HEK293 (cell line): ENCODE measurements around the gene GLYATL1B.
"Not testable (repeated sequence)": the region's sequence is repeated elsewhere in the genome, so short reads cannot be mapped to it uniquely, and the experiment has no call there.

Experiments
- CTCF ChIA-PET: fragments of 350-600 bp; formaldehyde crosslinking; extraction: SDS; loops from one replicate; lab custom pipeline; 2021; ENCODE audit warnings: antibody characterized with exemption; lab: Yijun Ruan, JAX
- POLR2A ChIA-PET: fragments of 300-600 bp; formaldehyde crosslinking; extraction: SDS; loops from one replicate; lab custom pipeline; 2020; ENCODE audit warnings: antibody characterized with exemption, inconsistent platforms; lab: Yijun Ruan, JAX
- H3K27ac ChIP-seq: fragments of 200-500 bp; sonication (Bioruptor generic); 2 replicates; pipeline ENCODE4 v1.5.1; 2014; ENCODE audit warnings: low read depth, low read length, control low read depth, inconsistent platforms; ENCODE audit errors: extremely low read depth
- H3K36me3 ChIP-seq, 2 experiments: fragments of 200-500 bp in 1 of 2; sonication (Bioruptor generic) in 1 of 2; 1 replicate in 1 of 2; 2 replicates in 1 of 2; pipeline ENCODE4 v1.5.1; 2014 to 2017; ENCODE audit warnings: inconsistent platforms in 2 of 2, low read length in 2 of 2; ENCODE audit not compliant: control insufficient read depth in 2 of 2, insufficient read depth in 1 of 2
- H3K4me1 ChIP-seq: fragments of 200-500 bp; sonication (Bioruptor generic); 2 replicates; pipeline ENCODE4 v1.5.1; 2014; ENCODE audit warnings: mild to moderate bottlenecking, low read length, inconsistent platforms; ENCODE audit not compliant: control insufficient read depth, insufficient read depth
- H3K4me3 ChIP-seq: 2 replicates; pipeline ENCODE4 v1.5.1; 2011; ENCODE audit warnings: low read depth, mild to moderate bottlenecking, control low read depth, low read length, moderate library complexity
- H3K9me3 ChIP-seq: fragments of 200-500 bp; sonication (Bioruptor generic); 2 replicates; pipeline ENCODE4 v1.5.1; 2014; ENCODE audit warnings: low read depth, low read length, inconsistent platforms; ENCODE audit not compliant: control insufficient read depth, insufficient read depth
- GFI1B ChIP-seq: fragments of 450-650 bp; formaldehyde crosslinking; IDR thresholded peaks from 2 replicates; pipeline ENCODE4 v1.5.1; 2016; ENCODE audit warnings: missing biosample characterization, missing genetic modification characterization
- INSM2 ChIP-seq: fragments of 450-650 bp; formaldehyde crosslinking; IDR thresholded peaks from 2 replicates; pipeline ENCODE4 v1.5.1; 2016; ENCODE audit warnings: missing biosample characterization, missing genetic modification characterization
- KLF1 ChIP-seq: fragments of 450-650 bp; formaldehyde crosslinking; IDR thresholded peaks from 2 replicates; pipeline ENCODE4 v1.5.1; 2016; ENCODE audit warnings: missing biosample characterization, missing genetic modification characterization
- SETDB1 ChIP-seq: IDR thresholded peaks from one replicate; pipeline ENCODE4 v1.6.1; 2017; ENCODE audit warnings: mild to moderate bottlenecking, low read length, moderate library complexity, mixed read lengths; ENCODE audit not compliant: insufficient read length
- SP7 ChIP-seq: fragments of 450-650 bp; formaldehyde crosslinking; IDR thresholded peaks from 2 replicates; pipeline ENCODE4 v1.5.1; 2016; ENCODE audit warnings: missing biosample characterization, missing genetic modification characterization
- WT1 ChIP-seq: fragments of 450-650 bp; formaldehyde crosslinking; IDR thresholded peaks from 2 replicates; pipeline ENCODE4 v1.5.1; 2016; ENCODE audit warnings: missing biosample characterization, missing genetic modification characterization
- ZBTB17 ChIP-seq: fragments of 450-650 bp; formaldehyde crosslinking; IDR thresholded peaks from 2 replicates; pipeline ENCODE4 v1.5.1; 2016; ENCODE audit warnings: missing biosample characterization, missing genetic modification characterization
- ZBTB48 ChIP-seq: fragments of 450-650 bp; formaldehyde crosslinking; IDR thresholded peaks from 2 replicates; pipeline ENCODE4 v1.5.1; 2016; ENCODE audit warnings: missing biosample characterization, missing genetic modification characterization
- ZNF133 ChIP-seq: fragments of 450-650 bp; formaldehyde crosslinking; IDR thresholded peaks from 2 replicates; pipeline ENCODE4 v1.5.1; 2016; ENCODE audit warnings: missing biosample characterization, missing genetic modification characterization
- ZNF146 ChIP-seq: fragments of 450-650 bp; formaldehyde crosslinking; IDR thresholded peaks from 2 replicates; pipeline ENCODE4 v1.5.1; 2016; ENCODE audit warnings: missing biosample characterization, missing genetic modification characterization
- ZNF302 ChIP-seq: fragments of 450-650 bp; formaldehyde crosslinking; IDR thresholded peaks from 2 replicates; pipeline ENCODE4 v1.5.1; 2016; ENCODE audit warnings: missing biosample characterization, missing genetic modification characterization, low read depth
- ZNF394 ChIP-seq: fragments of 450-650 bp; formaldehyde crosslinking; IDR thresholded peaks from 2 replicates; pipeline ENCODE4 v1.5.1; 2016; ENCODE audit warnings: missing biosample characterization, missing genetic modification characterization, mild to moderate bottlenecking, moderate library complexity, borderline replicate concordance
- ZNF416 ChIP-seq: fragments of 450-650 bp; formaldehyde crosslinking; IDR thresholded peaks from 2 replicates; pipeline ENCODE4 v1.5.1; 2016; ENCODE audit warnings: missing biosample characterization, missing genetic modification characterization
- ZNF423 ChIP-seq: fragments of 450-650 bp; formaldehyde crosslinking; IDR thresholded peaks from 2 replicates; pipeline ENCODE4 v1.5.1; 2016; ENCODE audit warnings: missing biosample characterization, missing genetic modification characterization
- ZNF426 ChIP-seq: fragments of 450-650 bp; formaldehyde crosslinking; IDR thresholded peaks from 2 replicates; pipeline ENCODE4 v1.5.1; 2017; ENCODE audit warnings: missing biosample characterization, missing genetic modification characterization, mild to moderate bottlenecking, inconsistent platforms, moderate library complexity
- ZNF449 ChIP-seq: fragments of 450-650 bp; formaldehyde crosslinking; IDR thresholded peaks from 2 replicates; pipeline ENCODE4 v1.5.1; 2017; ENCODE audit warnings: missing biosample characterization, mild to moderate bottlenecking, missing genetic modification characterization, moderate library complexity
- ZNF473 ChIP-seq: fragments of 450-650 bp; formaldehyde crosslinking; IDR thresholded peaks from 2 replicates; pipeline ENCODE4 v1.5.1; 2017; ENCODE audit warnings: missing biosample characterization, missing genetic modification characterization
- ZNF558 ChIP-seq: fragments of 450-650 bp; formaldehyde crosslinking; IDR thresholded peaks from 2 replicates; pipeline ENCODE4 v1.5.1; 2016; ENCODE audit warnings: missing biosample characterization, missing genetic modification characterization
- ZNF571 ChIP-seq: fragments of 450-650 bp; formaldehyde crosslinking; IDR thresholded peaks from 2 replicates; pipeline ENCODE4 v1.5.0; 2017; ENCODE audit warnings: missing biosample characterization, missing genetic modification characterization
- ZNF626 ChIP-seq: fragments of 450-650 bp; sonication (Bioruptor Pico); formaldehyde crosslinking; IDR thresholded peaks from 2 replicates; pipeline ENCODE4 v1.5.1; 2018; ENCODE audit warnings: missing biosample characterization, missing genetic modification characterization, inconsistent platforms
- ZNF670 ChIP-seq: fragments of 450-650 bp; formaldehyde crosslinking; IDR thresholded peaks from 2 replicates; pipeline ENCODE4 v1.5.1; 2016; ENCODE audit warnings: missing biosample characterization, missing genetic modification characterization, low read depth
- ZNF677 ChIP-seq: fragments of 450-650 bp; IDR thresholded peaks from 2 replicates; pipeline ENCODE4 v1.5.0; 2018; ENCODE audit warnings: missing biosample characterization, mild to moderate bottlenecking, missing genetic modification characterization, moderate library complexity
- TF ChIP-seq, protein P1 (sequence below): fragments of 450-650 bp; formaldehyde crosslinking; IDR thresholded peaks from 2 replicates; pipeline ENCODE4 v1.5.1; 2016; ENCODE audit warnings: missing biosample characterization, missing genetic modification characterization
- TF ChIP-seq, protein P2 (sequence below): fragments of 450-650 bp; IDR thresholded peaks from 2 replicates; pipeline ENCODE4 v1.5.1; 2018; ENCODE audit warnings: missing biosample characterization, mild to moderate bottlenecking, missing genetic modification characterization

Gene GLYATL1B

DNA sequence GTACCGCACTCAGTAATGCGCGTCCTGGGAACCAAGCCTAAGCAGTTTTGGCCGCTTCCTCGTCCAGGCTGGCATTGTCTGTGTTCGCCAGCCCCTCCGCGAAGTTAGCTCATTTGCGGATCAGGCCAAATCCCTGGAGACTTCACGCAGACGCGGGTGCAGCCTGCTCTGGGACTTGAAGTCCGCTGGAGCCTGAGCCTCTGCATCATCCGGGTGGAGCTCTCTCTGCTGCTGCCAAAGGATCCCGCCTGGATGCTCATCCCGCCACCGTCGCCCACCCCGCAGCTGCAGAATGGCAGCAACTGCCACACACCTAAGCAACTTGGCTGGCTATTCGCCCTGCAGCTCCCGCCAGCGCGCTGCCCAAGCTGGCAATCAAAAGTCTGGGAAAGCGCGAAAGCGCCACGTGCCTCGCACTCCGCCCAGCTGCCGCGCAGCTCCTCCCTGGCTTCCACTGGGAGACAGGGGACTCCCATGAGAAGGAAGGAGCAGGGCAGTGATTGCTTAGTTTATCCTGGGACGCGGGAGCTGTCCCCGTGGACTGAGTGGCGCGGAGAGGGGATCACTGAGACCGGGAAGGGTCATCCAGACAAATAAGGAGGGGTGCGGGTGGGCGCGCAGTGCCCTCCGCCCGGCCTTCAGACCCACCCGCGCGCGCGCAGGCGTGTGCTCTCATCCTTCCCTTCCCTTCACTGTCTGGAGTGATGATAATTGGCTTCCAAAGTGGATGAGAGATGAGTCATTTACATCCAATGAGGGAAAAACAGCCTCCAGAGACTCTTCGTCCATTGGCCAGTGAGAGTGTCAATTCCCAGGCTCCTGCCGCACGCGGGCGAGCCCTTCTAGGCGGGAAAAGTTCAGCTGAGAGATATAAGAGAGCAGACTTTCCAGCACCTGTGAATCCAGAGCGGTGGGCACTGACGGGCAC is 23.2 kb upstream of the GLYATL1B start:
- ChIA-PET CTCF (interaction anchor here (0.6 kb wide), 2 partner anchors 74 to 162 kb away, joined by 3 to 4 read pairs; no protein-coding TSS in a partner anchor), POLR2A (no interaction called here)
- Histone ChIP-seq H3K4me1 (no peaks in the 10 kb centered on the region), H3K9me3 (no peaks in the 10 kb centered on the region), H3K36me3 (no peaks in the 10 kb centered on the region), H3K4me3 (no peak overlapping the region), H3K27ac (no peak overlapping the region)
- no peak for TF ChIP-seq WT1 (tag by site-specific recombination)
- TF ChIP-seq ZNF449 (tag by site-specific recombination): no peak
- no peak for TF ChIP-seq ZNF473 (tag by site-specific recombination)
- no peak for TF ChIP-seq ZNF558 (tag by site-specific recombination)
- no peak for TF ChIP-seq ZNF426
- no peak for TF ChIP-seq INSM2 (tag by site-specific recombination)
- no peak for TF ChIP-seq ZNF571
- TF ChIP-seq SETDB1: no peak
- no peak for TF ChIP-seq ZNF146 (tag by site-specific recombination)
- no peak for TF ChIP-seq ZNF416
- no peak for TF ChIP-seq ZNF302 (tag by site-specific recombination)
- TF ChIP-seq, protein P1, sequence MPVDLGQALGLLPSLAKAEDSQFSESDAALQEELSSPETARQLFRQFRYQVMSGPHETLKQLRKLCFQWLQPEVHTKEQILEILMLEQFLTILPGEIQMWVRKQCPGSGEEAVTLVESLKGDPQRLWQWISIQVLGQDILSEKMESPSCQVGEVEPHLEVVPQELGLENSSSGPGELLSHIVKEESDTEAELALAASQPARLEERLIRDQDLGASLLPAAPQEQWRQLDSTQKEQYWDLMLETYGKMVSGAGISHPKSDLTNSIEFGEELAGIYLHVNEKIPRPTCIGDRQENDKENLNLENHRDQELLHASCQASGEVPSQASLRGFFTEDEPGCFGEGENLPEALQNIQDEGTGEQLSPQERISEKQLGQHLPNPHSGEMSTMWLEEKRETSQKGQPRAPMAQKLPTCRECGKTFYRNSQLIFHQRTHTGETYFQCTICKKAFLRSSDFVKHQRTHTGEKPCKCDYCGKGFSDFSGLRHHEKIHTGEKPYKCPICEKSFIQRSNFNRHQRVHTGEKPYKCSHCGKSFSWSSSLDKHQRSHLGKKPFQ: no peak
- TF ChIP-seq ZNF394 (tag by site-specific recombination): no peak

GRCh38 chr11:59063996-59064727 is 21.9 kb upstream of the GLYATL1B start:
- H3K4me3 ChIP-seq, POLR2A ChIA-PET, H3K27ac ChIP-seq, H3K4me1 ChIP-seq, H3K9me3 ChIP-seq, H3K36me3 ChIP-seq: not testable (repeated sequence)
- CTCF ChIA-PET: interaction anchor here (0.6 kb wide), 1 partner anchor 728 kb away, joined by 3 read pairs; no protein-coding TSS in a partner anchor

- POLR2A ChIA-PET: no interaction called here
- no peaks in the 10 kb centered on the region for H3K9me3 ChIP-seq
- no peaks in the 10 kb centered on the region for H3K36me3 ChIP-seq
- H3K27ac ChIP-seq: no peak overlapping the region
- CTCF ChIA-PET: no interaction called here
- H3K4me3 ChIP-seq: no peak overlapping the region
- no peaks in the 10 kb centered on the region for H3K4me1 ChIP-seq
- TF ChIP-seq ZBTB17 (tag by site-specific recombination) (no peak), KLF1 (no peak), ZNF677 (tag by site-specific recombination) (no peak), ZNF423 (tag by site-specific recombination) (no peak), ZNF626 (tag by site-specific recombination) (no peak), ZNF670 (no peak), SP7 (tag by site-specific recombination) (no peak), GFI1B (tag by site-specific recombination) (no peak), ZBTB48 (tag by site-specific recombination) (no peak), ZNF133 (tag by site-specific recombination) (no peak)
- TF ChIP-seq, protein P2, sequence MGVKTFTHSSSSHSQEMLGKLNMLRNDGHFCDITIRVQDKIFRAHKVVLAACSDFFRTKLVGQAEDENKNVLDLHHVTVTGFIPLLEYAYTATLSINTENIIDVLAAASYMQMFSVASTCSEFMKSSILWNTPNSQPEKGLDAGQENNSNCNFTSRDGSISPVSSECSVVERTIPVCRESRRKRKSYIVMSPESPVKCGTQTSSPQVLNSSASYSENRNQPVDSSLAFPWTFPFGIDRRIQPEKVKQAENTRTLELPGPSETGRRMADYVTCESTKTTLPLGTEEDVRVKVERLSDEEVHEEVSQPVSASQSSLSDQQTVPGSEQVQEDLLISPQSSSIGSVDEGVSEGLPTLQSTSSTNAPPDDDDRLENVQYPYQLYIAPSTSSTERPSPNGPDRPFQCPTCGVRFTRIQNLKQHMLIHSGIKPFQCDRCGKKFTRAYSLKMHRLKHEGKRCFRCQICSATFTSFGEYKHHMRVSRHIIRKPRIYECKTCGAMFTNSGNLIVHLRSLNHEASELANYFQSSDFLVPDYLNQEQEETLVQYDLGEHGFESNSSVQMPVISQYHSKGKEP (tag by site-specific recombination): no peak
Measured at GRCh38 chr11:59069087-59069486, 17.0 kb upstream of the GLYATL1B start.
